GM12878 (cell line): ENCODE data around the gene RABGEF1. TPM values are rescaled to one million over a fixed set of nuclear protein-coding genes. Genes with fewer than 3 reads are reported as not detected.

Experiments used
- ATAC-seq: fragments of 200-7000 bp; cut with Tn5 transposase; 3 replicates; pipeline ENCODE4 v1.9.1; 2020; ENCODE audit warnings: mild to moderate bottlenecking, moderate library complexity
- BruUV-seq: library from RNA; stranded (reverse); fragments of 400-500 nt; replicated peaks from 2 replicates; lab custom pipeline; 2021; lab: Mats Ljungman, UMichigan
- CTCF ChIA-PET: fragments of 300-600 bp; sonication (Branson Sonifier 250); formaldehyde crosslinking; extraction: SDS; loops from one replicate; lab custom pipeline; 2021; ENCODE audit warnings: inconsistent platforms; lab: Yijun Ruan, JAX
- POLR2A ChIA-PET: fragments of 350-600 bp; formaldehyde crosslinking; extraction: SDS; loops from one replicate; lab custom pipeline; 2021; ENCODE audit warnings: inconsistent platforms; lab: Charles Lee
- RAD21 ChIA-PET: fragments of 300-600 bp; sonication (Branson Sonifier 250); formaldehyde crosslinking; loops from one replicate; lab custom pipeline; 2023; ENCODE audit warnings: antibody characterized with exemption; ENCODE audit not compliant: unreplicated experiment; lab: Charles Lee
- SMC1A ChIA-PET: fragments of 300-600 bp; sonication (Branson Sonifier 250); formaldehyde crosslinking; loops from one replicate; lab custom pipeline; 2023; ENCODE audit not compliant: unreplicated experiment, uncharacterized antibody; lab: Charles Lee
- DNase-seq: peaks from one replicate; pipeline ENCODE4 v3.0.0-alpha.2; 2011; ENCODE audit warnings: low read depth, low spot score
- FAIRE-seq: peaks from 3 replicates; lab custom pipeline; 2011; peaks lifted over from hg19 to GRCh38; lab: Jason Lieb, UNC
- H2AFZ ChIP-seq: 2 replicates; pipeline ENCODE4 v1.6.0; 2011; ENCODE audit warnings: low read depth, low read length, control low read depth; ENCODE audit not compliant: control insufficient read depth
- H3K27ac ChIP-seq: 2 replicates; pipeline ENCODE4 v1.5.1; 2011; ENCODE audit warnings: control low read depth; ENCODE audit not compliant: control insufficient read depth, insufficient read depth
- H3K27me3 ChIP-seq, 2 experiments: replicated peaks in 1 of 2; 2 replicates each; pipeline versions ENCODE4 v1.6.0 to v1.6.1; 2011; ENCODE audit warnings: low read length in 1 of 2; ENCODE audit not compliant: control insufficient read depth in 2 of 2, insufficient read depth in 2 of 2
- H3K36me3 ChIP-seq, 2 experiments: 2 replicates each; pipeline ENCODE4 v1.5.1; 2011; ENCODE audit warnings: low read length in 1 of 2; ENCODE audit not compliant: control insufficient read depth in 2 of 2, insufficient read depth in 2 of 2
- H3K4me1 ChIP-seq: 2 replicates; pipeline ENCODE4 v1.6.1; 2011; ENCODE audit warnings: mild to moderate bottlenecking, low read length, moderate library complexity, mixed read lengths; ENCODE audit not compliant: control insufficient read depth, insufficient read depth
- H3K4me2 ChIP-seq: 2 replicates; pipeline ENCODE4 v1.6.0; 2011; ENCODE audit warnings: control low read depth; ENCODE audit not compliant: control insufficient read depth, insufficient read depth
- H3K4me3 ChIP-seq: fragments of 200-600 bp; sonication (generic); 2 replicates; pipeline ENCODE4 v1.5.1; 2016
- H3K79me2 ChIP-seq: 2 replicates; pipeline ENCODE4 v1.6.0; 2011; ENCODE audit warnings: low read length; ENCODE audit not compliant: control insufficient read depth, insufficient read depth
- H3K9ac ChIP-seq: 2 replicates; pipeline ENCODE4 v1.8.0; 2011; ENCODE audit warnings: low read length, control low read depth, mixed read lengths; ENCODE audit not compliant: control insufficient read depth, insufficient read depth
- H3K9me3 ChIP-seq: replicated peaks from 3 replicates; pipeline ENCODE4 v1.5.1; 2011; ENCODE audit warnings: mild to moderate bottlenecking, low read length; ENCODE audit not compliant: control insufficient read depth, insufficient read depth
- H4K20me1 ChIP-seq: 2 replicates; pipeline ENCODE4 v1.6.0; 2011; ENCODE audit not compliant: control insufficient read depth, insufficient read depth
- ATF3 ChIP-seq: IDR thresholded peaks from 2 replicates; pipeline ENCODE4 v1.6.1; 2011; ENCODE audit warnings: low read depth, mild to moderate bottlenecking, low read length, moderate library complexity, borderline replicate concordance; ENCODE audit errors: extremely low read depth
- HDAC6 ChIP-seq: fragments of 200-600 bp; sonication (generic); IDR thresholded peaks from one replicate; pipeline ENCODE4 v1.8.0; 2017; ENCODE audit warnings: antibody characterized with exemption; ENCODE audit not compliant: unreplicated experiment
- IKZF2 ChIP-seq, 2 experiments: fragments of 450-650 bp; IDR thresholded peaks; 2 replicates each; pipeline ENCODE4 v1.6.1; 2017; ENCODE audit warnings: mild to moderate bottlenecking in 2 of 2, moderate library complexity in 2 of 2
- LARP7 ChIP-seq: fragments of 450-650 bp; IDR thresholded peaks from 2 replicates; pipeline ENCODE4 v1.6.1; 2017; ENCODE audit warnings: mild to moderate bottlenecking
- MEF2B ChIP-seq: fragments of 450-650 bp; IDR thresholded peaks from 2 replicates; pipeline ENCODE4 v1.6.1; 2018; ENCODE audit warnings: mild to moderate bottlenecking, moderate library complexity; ENCODE audit not compliant: partially characterized antibody, poor library complexity, severe bottlenecking
- MLLT1 ChIP-seq: fragments of 450-650 bp; IDR thresholded peaks from 2 replicates; pipeline ENCODE4 v1.6.1; 2016; ENCODE audit warnings: mild to moderate bottlenecking
- NFIC ChIP-seq: IDR thresholded peaks from 2 replicates; pipeline ENCODE4 v1.6.1; 2012; ENCODE audit warnings: low read depth, mild to moderate bottlenecking, inconsistent platforms, low read length, moderate library complexity
- NFYB ChIP-seq: IDR thresholded peaks from 2 replicates; pipeline ENCODE4 v1.6.1; 2011; ENCODE audit warnings: low read depth, mild to moderate bottlenecking, low read length, improper control_type of control experiment, moderate library complexity; ENCODE audit not compliant: insufficient read depth
- NKRF ChIP-seq: fragments of 450-650 bp; conservative IDR thresholded peaks from 2 replicates; pipeline ENCODE4 v1.6.1; 2017; ENCODE audit warnings: mild to moderate bottlenecking, moderate library complexity
- RFX5 ChIP-seq: IDR thresholded peaks from 2 replicates; pipeline ENCODE4 v1.6.1; 2011; ENCODE audit warnings: low read depth, low read length, improper control_type of control experiment
- SUZ12 ChIP-seq: fragments of 200-600 bp; sonication (generic); IDR thresholded peaks from one replicate; pipeline ENCODE4 v1.6.1; 2018; ENCODE audit warnings: antibody characterized with exemption, mild to moderate bottlenecking; ENCODE audit not compliant: unreplicated experiment
- ZBTB33 ChIP-seq: fragments of 450-650 bp; IDR thresholded peaks from 2 replicates; pipeline ENCODE4 v1.6.1; 2017; ENCODE audit warnings: mild to moderate bottlenecking
- WGBS: methylation state at CpG from one replicate; pipeline ENCODE4 v1.1.6; 2016; ENCODE audit warnings: low lambda C conversion rate; ENCODE audit not compliant: insufficient replicate concordance, insufficient coverage; ENCODE audit errors: missing lambda C conversion rate; 5-methylcytosine and 5-hydroxymethylcytosine counted together
- in situ Hi-C: fragments of 300-500 bp; cut with MboI; formaldehyde crosslinking; loops from 9 replicates; pipeline ENCODE4 v1.14.3; 2018; ENCODE audit warnings: mixed read lengths
- intact Hi-C: fragments of 100-400 bp; cut with micrococcal nuclease; formaldehyde crosslinking; loops from one replicate; pipeline ENCODE4 v1.14.2; 2022; ENCODE audit not compliant: unreplicated experiment
- polyA plus RNA-seq, 11 experiments: library from polyadenylated mRNA; depleted of rRNA in 4 of 11; unstranded in 6 of 11; stranded (reverse) in 5 of 11; fragments of >200 nt; fragmentation: Nextera tagmentation in 4 of 11; fragmentation: Illumina TruSeq in 1 of 11; extraction: Ambion mirVana in 4 of 11; extraction: Trizol in 1 of 11; gene quantifications; 1 replicate in 1 of 11; 2 replicates in 10 of 11; pipeline versions ENCODE4 v1.2.1 to v1.2.3, GENCODE V29; 2011 to 2016; ENCODE audit warnings: inconsistent platforms in 2 of 11, missing spikeins in 2 of 11, low read depth in 1 of 11
- total RNA-seq, 4 experiments: library from RNA; depleted of rRNA in 3 of 4; stranded (reverse); fragments of >200 nt in 3 of 4; fragmentation: Illumina TruSeq in 1 of 4; extraction: Trizol in 1 of 4; gene quantifications; 2 replicates each; pipeline versions ENCODE4 v1.2.1 to v1.2.3, GENCODE V29; 2013 to 2021

Gene RABGEF1
- total and polyA plus RNA-seq, 10 of the 15 experiments (the other 5 are each of a cell fraction or from before 2014, with no cell fraction given), result 10.2 to 36.4 (median 26.1) TPM

- 24% methylated on average over 1 of the region's 1 CpG for WGBS
- Histone ChIP-seq H3K9ac (no peak overlapping the region), H3K4me3 (no peak overlapping the region), H3K9me3 (peaks cover 5% of the 10 kb centered on the region; the same call in 2 of the 3 replicates), H3K79me2 (no peaks in the 10 kb centered on the region), H4K20me1 (no peaks in the 10 kb centered on the region), H3K36me3 (peaks cover 0 to under 1% of the 10 kb centered on the region in 2 experiments; a peak in 2 of 4 replicates), H3K27me3 (no peaks in the 10 kb centered on the region), H2AFZ (no peak overlapping the region), H3K4me2 (no peak overlapping the region), H3K27ac (no peak overlapping the region), H3K4me1 (no peaks in the 10 kb centered on the region)
- in situ Hi-C loops (no loop called here), intact Hi-C loops (no loop called here)
- no peak for DNase-seq
- SMC1A ChIA-PET, result interaction anchor here (0.7 to 1.2 kb wide), 3 partner anchors 11 to 93 kb away, joined by 3 to 4 read pairs (median 3); no protein-coding TSS in a partner anchor
- BruUV-seq, result no TSS peak
- ATAC-seq, result no peak
- TF ChIP-seq RFX5 (no peak), ATF3 (no peak), ZBTB33 (no peak), IKZF2 (IDR thresholded peaks at IDR 0.05) (no peak), HDAC6 (no peak), SUZ12 (no peak), LARP7 (no peak), MLLT1 (no peak), NFIC (no peak), MEF2B (no peak), NKRF (no peak), NFYB (no peak)
- CTCF ChIA-PET, result interaction anchor here (0.6 kb wide), 2 partner anchors 12 to 909 kb away, joined by 3 read pairs; no protein-coding TSS in a partner anchor
- RAD21 ChIA-PET, result interaction anchor here (0.9 kb wide), 1 partner anchor 11 kb away, joined by 3 read pairs; no protein-coding TSS in a partner anchor
- peak; percentile 7 for FAIRE-seq
- POLR2A ChIA-PET, result no interaction called here
Measured at GRCh38 chr7:66720561-66720960, 20.0 kb upstream of the RABGEF1 start.
